ENCODE data around the gene CARHSP1.

DNA sequence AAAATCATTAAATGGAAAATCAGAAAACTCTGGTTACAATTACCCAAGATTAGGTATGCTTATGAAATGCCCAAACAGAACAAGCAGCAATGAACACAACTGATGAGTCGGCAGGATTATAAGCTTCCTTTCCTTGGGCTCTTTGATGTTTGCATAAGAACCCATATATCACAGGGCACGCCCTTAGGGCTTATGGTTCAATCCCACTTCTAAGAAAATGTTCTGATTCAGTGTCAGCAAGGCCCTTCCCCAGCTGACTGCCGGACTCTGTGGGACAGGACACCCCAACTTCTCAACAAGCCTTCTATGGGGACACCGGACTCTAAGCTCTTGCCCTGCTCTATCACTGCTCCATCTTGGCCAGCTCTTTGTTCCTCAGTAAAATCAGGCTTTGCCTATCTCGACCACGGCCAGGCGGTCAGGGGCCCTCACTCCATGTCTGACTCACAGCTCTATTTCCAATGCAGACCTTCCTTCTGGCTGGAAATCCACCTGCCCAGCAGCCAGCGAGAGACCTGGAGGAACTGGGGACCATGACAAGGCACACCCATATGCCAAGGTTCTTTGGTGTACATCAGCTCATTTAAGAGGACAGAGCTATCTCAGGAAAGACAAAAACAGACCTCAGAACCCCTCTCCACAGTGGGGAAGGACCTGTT lies 40.1 kb upstream of the CARHSP1 start:
- TF ChIP-seq POLR2A (IDR thresholded peaks at IDR 0.05; ENCODE audit: borderline replicate concordance, extremely low read depth, insufficient read depth, insufficient read length) = no peak
- TF ChIP-seq, protein P1, sequence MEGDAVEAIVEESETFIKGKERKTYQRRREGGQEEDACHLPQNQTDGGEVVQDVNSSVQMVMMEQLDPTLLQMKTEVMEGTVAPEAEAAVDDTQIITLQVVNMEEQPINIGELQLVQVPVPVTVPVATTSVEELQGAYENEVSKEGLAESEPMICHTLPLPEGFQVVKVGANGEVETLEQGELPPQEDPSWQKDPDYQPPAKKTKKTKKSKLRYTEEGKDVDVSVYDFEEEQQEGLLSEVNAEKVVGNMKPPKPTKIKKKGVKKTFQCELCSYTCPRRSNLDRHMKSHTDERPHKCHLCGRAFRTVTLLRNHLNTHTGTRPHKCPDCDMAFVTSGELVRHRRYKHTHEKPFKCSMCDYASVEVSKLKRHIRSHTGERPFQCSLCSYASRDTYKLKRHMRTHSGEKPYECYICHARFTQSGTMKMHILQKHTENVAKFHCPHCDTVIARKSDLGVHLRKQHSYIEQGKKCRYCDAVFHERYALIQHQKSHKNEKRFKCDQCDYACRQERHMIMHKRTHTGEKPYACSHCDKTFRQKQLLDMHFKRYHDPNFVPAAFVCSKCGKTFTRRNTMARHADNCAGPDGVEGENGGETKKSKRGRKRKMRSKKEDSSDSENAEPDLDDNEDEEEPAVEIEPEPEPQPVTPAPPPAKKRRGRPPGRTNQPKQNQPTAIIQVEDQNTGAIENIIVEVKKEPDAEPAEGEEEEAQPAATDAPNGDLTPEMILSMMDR (IDR thresholded peaks at IDR 0.05 in 2 of 3, conservative IDR thresholded peaks at IDR 0.05 in 1 of 3; ENCODE audit: borderline replicate concordance in 1 of 3, insufficient read depth in 1 of 3, low read depth in 2 of 3, low read length in 2 of 3) = no peak
- TF ChIP-seq, protein P2, sequence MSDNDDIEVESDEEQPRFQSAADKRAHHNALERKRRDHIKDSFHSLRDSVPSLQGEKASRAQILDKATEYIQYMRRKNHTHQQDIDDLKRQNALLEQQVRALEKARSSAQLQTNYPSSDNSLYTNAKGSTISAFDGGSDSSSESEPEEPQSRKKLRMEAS (IDR thresholded peaks at IDR 0.05) = no peak
